GM19351 (cell line): ENCODE results near the gene RNGTT.
"Not testable (repeated sequence)": the region's sequence is repeated elsewhere in the genome, so short reads cannot be mapped to it uniquely, and the experiment has no call there.

ENCODE experiments used
- ATAC-seq: cut with Tn5 transposase; IDR thresholded peaks from one replicate; pipeline ENCODE4 v1.9.1; 2021; ENCODE audit warnings: mild to moderate bottlenecking, moderate library complexity; ENCODE audit not compliant: unreplicated experiment

The RNGTT gene

DNA sequence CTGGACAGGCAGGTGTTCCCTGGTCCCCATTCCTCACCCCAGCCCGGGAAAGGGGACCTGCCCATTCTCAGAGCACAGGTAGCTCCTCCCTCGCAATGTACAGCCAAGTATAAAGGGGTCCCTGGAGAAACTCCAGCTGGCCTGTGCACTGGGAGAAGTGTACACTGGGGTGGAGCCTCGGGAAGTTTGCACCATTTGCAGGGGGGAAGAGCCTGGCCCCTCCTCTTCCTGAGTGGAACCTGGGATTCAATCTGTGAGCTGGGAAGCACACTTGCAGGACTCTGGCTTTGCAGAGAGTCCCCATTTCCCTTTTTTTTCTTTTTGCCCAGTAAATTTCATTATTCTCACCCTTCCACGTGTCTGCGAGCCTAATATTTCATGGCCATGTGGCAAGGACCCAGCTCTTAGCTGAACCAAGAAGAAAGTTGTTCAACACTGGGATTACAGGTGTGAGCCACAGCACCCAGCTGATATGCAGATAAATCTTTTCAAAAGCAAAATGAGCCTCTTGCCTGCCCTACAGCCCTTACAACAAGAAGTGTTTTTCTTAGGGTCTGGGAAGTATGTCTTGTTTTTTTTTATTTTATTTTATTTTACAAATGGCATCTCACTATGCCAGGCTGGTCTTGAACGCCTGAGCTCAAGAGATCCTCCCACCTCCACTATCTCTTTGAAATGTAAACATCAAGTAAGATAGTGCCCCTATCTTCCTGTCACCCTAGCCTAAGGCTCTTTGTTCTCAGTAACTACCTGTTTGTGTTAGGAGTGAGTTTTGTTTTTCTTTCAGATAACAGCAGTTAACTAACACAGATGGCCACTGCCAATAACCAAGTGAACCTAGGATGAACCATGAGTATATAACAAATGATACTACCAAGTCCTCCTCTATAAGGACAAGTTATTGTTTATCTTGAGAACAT lies 9.3 kb upstream of the RNGTT start:
- no peak for ATAC-seq

DNA sequence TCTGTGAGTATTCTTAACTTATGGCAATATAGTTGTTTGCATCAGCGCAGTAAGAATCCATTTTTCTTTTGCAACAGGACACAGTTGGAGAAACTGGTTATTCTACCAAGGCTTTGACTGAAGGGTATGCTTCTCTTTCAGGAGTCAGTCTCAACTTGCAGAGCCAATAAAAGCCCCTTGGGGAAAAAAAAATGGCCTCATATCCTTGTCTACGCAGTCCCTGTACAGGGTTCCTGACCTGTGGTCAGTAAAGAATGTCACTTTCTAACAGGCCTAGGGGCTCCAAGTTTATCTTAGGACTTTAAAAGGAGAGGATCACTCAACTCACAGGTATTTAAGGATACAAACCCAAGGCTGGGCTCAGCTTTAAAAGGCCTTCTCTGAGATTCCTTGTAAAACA lies 6.9 kb upstream of the RNGTT start:
- ATAC-seq = no peak

DNA sequence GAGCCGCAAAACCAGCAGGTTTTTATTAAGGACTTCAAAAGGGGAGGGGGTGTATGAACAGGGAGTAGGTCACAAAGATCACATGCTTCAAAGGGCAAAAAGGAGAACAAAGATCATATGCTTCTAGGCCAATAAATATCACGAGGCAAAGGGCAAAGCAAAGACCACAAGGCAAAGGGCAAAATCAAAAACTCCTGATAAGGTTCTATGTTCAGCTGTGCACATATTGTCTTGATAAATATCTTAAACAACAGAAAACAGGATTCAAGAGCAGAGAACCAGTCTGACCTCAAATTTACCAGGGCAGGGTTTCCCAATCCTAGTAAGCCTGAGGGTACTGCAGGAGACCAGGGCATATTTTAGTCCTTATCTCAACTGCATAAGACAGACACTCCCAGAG lies 5.8 kb upstream of the RNGTT start:
- not testable (repeated sequence) for ATAC-seq

DNA sequence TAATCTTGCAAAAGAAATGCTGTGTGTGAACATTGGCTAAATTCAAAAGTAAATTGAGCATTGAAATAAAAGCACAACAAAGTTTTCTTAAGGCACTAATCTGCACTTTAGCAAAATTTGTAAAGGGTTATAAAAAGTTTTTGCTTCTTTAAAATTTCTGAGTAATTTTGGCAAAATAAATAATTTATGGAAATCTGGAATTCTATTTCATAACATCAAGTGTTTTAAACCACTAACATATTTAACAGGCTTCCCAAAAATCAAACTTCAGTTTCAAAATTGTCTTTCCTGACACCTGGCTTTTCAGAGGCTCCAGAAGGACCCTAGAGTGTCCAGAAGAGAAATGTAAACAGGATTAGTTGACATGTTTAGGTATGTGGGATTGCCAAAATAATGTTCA lies 4.5 kb upstream of the RNGTT start:
- no peak for ATAC-seq

DNA sequence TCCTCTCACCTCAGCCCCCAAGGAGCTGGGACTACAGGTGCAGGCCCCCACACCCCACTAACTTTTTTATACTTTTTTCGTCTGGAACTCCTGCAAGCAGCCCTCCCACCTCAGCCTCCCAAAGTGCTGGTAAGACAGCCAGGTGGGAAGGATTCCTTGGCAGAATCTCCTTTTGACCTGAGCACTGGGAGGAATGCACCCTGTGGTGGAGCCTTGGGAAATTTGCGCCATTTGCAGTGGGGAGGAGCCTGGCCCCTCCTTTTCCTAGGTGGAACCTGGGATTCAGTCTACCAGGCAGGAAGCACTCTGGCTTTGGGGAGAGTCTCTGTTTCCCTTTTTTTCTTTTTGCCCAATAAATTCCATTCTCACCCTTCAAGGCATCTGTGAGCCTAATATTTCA lies 2.3 kb upstream of the RNGTT start:
- ATAC-seq = no peak

DNA sequence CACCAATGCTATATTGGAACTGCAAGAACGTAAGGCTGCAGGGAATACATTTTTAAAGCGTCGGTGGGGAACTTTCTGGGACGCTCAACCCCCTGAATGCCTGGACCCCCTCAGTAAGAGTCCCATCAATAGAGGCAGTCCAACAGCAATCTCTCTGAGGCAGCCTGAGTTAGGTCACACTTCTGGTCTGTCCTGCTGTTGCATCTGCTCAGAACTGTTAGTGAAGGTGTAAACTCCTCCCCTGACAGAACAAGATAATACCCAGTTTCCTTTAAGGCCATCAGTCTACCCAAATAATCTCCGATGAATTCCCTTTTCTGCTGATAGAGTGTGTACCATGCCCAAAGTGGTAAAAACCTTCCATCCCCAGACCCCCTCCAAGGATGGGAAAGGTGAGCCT lies 1.1 kb upstream of the RNGTT start:
- no peak for ATAC-seq

DNA sequence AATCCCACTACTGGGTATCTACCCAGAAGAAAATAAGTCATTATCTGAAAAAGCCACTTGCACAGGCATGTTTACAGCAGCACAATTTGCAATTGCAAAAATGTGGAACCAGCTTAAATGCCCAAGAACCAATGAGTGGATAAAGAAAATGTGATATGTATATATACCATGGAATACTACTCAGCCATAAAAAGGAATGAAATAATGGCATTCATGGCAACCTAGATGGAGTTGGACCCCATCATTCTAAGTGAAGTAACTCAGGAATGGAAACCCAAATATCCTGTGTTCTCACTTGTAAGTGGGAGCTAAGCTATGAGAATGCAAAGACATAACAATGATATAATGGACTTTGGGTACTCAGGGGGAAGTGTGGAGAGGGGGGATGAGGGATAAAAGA lies 4.6 kb downstream of the RNGTT start:
- no peak for ATAC-seq

DNA sequence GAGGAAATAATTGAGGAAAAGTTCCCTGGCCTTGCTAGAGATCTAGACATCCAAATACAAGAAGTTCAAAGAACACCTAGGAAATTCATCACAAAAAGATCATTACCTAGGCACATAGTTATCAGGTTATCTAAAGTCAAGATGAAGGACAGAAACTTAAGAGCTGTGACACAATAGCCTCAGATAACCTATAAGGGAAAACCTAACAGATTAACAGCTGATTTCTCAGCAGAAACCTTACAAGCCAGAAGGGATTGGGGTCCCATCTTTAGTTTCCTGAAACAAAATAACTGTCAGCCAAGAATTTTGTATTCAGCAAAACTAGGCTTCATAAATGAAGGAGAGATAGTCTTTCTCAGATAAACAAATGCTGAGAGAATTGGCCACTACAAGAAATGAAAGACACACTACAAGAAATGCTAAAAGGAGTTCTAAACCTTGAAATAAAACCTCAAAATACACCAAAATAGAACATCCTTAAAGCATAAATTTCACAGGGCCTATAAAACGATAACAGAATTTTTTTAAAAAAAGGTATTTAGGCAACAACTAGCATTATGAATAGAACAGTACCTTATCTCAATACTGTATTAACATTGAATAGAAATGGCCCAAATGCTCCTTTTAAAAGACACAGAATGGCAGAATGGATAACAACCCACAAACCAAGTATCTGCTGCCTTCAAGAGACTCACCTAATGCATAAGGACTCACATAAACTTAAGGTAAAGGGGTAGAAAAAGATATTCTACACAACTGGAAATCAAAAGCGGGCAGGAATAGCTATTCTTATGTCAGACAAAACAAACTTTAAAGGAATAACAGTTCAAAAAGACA lies 9.7 kb downstream of the RNGTT start:
- ATAC-seq = no peak

DNA sequence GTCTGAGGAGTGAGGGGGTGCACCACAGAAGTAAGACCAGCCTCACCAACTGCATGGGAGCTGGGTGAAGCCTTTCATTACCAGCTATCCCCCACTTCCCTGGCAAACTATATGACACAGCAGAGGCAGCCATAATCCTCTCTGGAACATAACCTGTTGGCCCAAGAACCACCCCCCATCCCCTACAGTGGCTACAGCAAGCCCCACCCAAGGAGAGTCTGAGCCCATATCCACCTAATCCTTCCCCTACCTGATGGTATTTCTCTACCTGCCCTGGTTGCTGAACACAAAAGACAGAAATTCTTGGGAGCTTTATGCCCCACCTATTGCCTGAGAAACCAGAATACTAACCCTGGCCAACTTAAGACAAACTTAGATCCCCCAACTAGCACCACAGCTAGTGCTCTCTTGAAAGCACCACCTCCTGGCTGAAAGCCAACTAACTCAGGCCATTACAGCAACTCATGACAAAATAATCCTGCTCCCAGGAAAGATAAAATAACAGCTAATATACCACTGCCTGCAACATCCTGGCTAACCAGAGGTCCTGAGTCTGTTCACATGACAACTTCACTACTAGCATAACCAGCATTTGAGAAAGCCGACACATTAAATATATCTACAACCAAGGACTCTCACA lies 11.2 kb downstream of the RNGTT start:
- no peak for ATAC-seq

DNA sequence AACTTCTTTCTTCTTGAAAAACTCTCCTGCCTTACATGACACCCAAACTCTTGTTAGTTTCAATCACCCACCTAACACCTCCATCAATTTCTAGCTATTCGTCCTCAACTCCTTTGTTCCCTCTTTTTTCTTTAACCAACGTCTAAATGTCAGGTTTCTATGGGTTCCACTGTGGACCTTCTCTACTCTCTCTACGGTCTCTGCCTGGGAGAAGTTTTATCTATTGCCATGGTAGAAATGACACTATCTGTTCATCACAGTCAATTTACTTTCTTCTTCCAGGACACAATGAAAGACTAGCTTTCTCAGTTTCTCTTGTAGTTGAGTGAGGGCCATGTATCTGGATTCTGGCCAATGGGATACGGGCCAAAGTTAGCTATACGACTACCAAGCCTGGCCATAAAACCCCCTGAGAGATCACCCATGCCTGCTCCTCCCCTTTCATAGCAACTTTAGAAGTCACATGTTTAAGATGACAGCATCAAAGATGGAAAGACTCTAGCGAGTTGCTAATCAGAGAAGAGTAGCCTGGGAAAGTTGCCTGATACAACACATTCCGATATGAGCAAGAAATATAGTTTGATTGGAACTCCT lies 17.9 kb downstream of the RNGTT start:
- no peak for ATAC-seq

DNA sequence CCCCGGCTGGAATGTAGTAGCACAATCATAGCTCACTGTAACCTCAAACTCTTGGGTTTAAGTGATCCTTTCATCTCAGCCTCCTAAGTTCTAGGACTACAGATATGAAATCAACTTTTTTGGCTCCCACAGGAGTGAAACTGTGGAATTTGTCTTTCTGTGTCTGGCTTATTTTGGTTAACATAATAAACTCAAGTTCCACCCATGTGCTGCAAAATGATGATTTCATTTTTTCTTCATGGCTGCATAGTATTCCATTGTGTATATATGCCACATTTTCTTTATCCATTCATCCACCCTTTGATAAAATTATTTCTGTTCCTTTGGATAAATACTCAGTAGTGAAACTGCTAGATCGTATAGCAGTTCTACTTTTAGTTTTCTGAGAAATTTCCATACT lies 29.9 kb downstream of the RNGTT start:
- no peak for ATAC-seq

DNA sequence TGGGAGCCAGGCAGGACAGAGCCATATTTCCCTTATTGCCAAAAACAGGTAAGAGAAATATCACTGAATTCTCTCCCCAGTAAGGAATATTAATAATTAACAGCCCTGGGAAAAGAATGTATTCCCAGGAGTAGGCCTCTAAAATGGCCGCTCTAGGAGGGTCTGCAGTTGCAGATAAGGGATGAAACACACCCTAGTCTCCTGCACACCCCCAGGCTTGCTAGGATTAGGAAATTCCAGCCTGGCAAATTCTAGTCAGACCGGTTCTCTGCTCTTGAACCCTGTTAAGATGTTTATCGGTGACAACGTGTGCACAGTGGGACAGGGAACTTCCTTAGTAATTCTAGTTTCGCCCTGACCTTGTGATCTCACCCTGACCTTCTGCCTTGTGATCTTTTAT lies 31.4 kb downstream of the RNGTT start:
- ATAC-seq = not testable (repeated sequence)

DNA sequence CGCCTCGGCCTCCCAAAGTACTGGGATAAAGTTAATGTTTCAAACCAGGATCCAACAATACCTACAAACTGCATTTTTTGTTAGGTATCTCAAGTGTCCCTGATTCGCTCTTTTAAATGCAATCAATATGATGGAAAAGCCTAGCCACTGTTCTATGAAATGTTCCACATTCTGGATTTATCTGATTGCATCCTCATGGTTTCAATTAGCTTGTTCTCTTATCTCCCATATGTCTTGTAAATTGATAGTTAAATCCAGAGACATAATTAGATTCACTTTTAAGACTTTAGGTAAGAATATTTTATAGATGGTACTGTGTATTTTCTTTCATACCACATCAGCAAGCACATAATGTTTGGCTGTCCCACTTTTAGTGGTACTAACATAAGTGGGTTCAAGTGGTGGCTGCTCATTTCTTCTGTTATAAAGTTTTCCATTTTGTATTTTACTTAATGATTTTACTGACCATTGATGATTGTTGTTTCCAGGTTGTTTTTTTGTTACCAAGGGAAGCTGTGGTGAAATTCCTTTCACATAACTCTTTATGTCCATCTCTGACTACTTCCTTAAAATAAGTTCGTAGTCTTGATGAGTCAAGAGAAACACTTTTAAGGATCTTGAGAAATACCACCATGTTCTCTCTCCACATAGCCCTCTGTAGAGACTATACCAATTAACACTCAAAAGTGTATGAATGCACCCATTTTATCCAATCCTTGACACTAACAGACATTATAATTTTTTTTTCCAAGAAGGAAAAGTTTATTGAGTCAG lies 40.5 kb downstream of the RNGTT start:
- ATAC-seq = no peak

DNA sequence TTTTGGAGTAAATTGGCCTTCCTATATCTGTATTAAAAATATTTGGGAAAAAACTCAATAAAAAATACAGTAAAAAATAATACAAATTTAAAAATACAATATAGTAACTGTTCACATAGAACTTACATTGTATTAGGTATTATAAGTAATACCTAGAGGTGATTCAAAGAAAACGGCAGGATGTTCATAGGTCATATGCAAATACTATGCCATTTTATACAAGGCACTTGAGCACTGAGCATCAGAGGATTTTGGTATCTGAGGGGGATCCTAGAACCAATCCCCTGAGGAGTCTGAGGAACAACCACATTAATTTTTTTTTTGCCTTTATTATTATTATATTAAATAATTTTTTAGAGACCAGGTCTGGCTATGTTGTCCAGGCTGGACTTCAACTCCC lies 41.7 kb downstream of the RNGTT start:
- ATAC-seq = no peak

DNA sequence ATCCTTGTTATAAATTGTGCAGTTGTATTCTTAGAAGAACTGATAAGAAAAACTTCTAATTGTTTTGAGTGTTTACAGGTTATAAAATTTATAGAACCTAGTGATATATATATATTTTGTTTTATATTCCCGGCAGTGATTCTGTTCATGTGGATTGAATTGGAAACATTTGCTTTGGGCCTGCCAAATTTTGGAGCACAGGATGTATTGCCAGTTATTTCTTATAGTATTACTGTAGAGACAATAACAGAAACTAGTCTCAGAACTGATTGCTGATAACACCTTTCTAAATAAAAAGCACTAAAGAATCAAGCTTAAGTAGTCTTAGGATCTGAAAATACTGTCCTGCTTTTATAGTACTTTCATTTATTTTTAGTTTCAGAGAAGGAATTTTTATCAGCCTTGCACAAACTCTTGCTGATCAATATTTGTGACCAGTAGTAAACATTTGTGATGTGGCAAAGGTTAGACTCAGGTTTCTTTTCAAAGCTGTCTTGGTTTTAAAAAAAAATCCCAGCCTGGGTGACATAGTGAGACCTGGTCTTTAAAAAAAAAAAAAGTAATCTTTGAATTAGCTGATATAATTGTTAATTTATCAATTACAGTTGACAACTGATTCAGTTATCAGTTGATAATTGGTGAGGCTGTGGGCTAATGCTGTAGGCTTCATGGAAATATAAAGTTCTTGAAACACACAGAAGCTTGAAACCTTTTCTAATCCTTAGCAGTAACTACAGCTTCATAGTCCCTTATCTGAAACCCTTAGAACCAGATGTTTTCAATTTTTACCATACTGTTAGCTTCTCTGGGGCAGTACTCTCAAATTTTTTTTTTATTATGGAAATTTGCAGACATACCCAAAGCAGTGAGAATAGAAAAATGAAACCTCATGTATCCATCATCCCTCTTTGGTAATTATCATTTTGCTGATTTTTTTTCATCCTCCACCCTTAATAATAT lies 42.4 kb downstream of the RNGTT start:
- ATAC-seq = no peak

DNA sequence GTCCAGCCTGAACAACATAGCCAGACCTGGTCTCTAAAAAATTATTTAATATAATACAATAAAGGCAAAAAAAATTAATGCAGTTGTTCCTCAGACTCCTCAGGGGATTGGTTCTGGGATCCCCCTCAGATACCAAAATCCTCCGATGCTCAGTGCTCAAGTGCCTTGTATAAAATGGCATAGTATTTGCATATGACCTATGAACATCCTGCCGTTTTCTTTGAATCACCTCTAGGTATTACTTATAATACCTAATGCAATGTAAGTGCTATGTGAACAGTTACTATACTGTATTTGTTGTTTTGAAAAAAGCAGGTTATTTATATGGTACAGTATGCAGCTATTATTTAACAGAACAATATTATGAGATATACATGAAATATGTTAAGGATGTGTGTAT lies 43.3 kb downstream of the RNGTT start:
- ATAC-seq = no peak

DNA sequence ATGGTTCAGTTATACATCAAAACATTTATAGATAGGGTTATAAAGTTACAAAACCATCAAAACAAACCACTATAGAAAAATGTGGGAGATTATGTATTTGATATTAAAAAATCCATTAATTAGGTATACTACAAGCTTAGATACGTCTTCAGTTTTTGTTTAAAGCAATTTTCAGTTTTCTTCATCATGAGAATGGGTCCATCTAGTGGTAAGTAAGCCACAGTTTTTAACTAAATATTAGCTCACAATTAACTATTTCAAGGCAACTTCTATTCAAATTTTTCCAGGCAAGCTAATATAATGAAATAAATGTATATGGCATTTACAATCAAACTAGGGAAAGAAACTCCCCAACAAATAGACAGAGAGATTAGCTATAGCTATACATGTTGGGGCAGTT lies 44.4 kb downstream of the RNGTT start:
- ATAC-seq = no peak

DNA sequence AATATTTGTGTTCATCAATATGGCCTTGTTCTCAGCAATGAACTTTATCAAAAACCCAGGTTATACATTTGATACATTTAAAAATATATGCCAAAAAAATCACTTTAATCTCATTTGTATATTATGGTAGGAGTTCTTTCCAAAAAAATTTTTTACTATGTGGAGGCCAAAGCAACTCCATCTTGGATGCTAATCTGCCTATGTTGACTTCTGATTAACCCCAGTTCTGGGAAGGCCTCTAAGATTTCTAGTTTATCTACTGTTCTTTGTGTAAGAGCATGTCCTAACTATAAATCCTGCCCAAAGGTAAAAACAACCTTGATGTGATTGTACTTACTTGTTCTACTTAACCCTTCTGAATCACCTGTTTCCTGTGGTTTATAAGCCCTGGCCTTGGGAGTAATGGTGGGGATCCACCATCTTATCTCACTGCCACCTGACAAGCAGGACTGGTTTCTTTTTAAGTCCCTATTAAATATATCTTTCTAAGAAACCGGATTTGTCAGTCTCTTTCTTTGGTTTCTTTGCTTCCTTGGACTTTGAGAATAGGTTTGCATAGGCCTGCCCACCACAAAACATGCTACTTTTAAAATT lies 46.7 kb downstream of the RNGTT start:
- no peak for ATAC-seq
